NCI-H345 (cell line): Measurements from ENCODE around the gene TTN.

Experiments
- DNase-seq: peaks from one replicate; lab custom pipeline; 2025; lab: John Stamatoyannopoulos, UW

TTN gene

DNA sequence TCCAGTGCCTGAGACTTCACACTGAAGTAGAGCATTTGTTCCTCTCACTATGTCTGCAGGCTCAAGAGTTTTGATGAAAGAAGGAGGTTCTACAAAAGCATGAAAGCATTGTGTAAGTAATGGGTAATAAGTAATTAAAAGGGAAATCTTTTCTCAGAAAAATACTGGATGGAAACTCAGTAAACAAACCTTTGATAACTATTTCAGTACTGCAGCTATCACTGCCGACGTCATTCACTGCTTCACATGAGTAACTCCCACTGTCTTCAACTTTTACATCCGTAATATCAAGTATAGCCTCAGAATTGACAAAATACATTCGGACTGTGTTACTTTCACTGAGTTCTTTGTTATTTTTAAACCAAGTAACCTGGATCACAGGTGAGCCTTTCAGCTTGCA is 72.7 kb downstream of the TTN start:
- DNase-seq = no peak

DNA sequence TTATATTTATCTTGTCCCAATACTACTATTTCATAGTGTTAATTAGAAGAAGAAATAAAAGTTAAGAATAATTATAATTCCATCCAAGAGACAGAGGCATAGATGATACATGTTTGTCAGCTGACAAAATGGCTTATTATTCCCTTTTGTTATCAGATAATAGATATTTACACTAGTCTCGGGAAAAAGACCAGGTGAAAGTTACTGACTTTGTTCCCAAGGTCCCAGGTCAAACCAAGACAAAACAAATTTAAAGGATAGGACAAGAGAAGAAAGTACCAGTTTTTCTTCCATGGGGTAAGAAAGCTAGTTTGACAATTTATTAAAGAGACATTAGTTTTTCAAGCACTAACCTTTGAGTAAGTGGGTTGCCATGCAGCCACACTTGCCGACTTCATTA is 73.2 kb downstream of the TTN start:
- DNase-seq = no peak

DNA sequence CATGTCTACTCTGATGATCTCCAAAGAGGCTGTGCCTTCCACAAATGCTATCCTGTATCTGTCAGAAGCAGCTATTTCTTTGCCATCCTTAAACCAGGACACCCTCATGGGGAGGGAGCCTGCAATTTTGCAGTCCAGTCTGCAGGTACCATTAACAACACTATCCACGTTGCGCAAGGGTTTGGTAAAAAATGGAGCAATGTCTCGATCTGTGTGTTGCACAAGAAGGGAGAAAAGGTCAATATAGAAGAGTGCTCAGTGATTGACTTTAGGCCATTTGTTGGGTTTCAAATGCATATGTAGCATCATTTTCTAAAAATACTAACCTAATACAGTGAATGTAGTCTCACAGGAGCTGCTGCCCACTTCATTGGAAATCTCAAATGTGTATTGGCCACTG is 74.3 kb downstream of the TTN start:
- no peak for DNase-seq

DNA sequence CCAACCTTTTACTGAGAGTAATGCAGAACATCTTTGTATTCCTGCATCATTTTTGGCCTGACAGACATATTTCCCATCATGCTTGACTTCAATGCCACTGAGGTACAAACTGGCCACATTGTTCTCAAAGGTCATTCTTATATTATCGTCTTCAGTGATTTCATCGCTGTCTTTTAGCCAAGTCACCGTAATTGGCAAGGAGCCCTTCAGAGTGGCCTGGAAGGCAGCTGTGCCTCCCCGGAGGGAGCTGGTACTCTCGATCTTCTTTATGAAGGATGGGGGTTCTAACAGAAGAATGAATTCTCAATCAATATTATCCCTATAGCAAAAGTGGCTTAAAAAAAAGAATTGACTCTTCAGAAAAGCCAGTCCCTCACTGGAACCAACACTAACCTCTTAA is 75.9 kb downstream of the TTN start:
- DNase-seq = no peak

DNA sequence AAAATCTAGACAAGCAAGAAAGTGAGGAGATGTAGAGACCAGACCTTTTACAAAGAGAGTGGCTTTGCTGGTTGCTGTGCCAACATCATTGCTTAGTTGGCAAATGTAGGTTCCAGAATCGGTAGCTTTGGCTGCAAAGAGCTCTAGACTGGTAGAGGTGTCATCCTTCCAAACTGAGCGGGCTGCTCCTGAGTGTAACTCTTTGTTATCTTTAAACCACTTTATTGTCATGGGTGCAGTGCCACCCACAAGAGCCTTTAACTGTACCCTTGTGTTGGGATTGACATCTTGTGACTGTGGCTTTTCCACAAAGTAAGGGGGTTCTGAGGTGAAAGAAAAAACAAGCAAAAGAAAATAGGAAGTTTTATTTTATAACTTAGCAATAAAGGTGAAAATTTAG is 77.2 kb downstream of the TTN start:
- DNase-seq = no peak

DNA sequence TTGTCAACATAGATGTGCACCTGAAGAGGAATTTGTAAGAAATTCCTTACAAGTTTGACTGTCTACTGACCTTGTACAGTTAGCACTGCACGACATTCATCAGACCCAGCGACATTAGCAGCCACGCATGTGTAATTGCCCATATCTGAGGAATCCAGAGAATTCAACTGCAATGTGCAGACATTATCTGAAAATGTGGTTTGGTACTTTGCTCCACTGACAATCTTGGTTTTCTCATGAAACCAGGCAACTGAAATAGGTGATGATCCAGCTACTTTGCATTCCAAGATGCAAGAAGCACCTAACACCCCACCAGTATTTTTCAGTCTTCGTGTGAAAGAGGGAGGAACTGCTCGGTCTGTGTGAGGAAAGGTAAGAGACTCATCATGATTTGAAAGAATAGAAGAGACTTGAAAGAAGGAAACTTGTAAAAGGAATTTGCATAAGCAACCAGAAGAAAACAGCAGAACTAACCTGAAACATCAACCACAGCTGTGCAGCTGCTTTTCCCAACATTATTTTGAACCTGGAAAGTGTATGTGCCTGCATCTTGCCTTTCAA is 83.4 kb downstream of the TTN start:
- no peak for DNase-seq

DNA sequence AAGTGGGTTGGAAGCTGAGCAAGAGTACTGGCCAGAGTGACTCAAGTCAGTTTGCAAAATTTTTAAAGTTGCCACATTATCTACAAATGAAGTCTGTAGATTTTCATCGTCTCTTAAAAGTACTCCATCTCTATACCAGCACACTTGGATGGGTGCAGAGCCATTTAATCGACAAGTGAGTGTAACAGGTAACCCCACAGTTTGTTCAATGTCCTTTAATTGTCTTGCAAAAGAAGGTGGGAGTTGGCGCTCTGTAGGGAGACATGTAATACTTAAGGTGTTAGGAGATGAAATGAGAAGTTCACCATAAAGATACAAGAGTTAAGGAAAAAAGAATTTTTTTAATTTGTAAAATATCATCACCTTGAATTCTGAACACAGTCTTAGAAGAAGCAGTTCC is 84.9 kb downstream of the TTN start:
- no peak for DNase-seq

DNA sequence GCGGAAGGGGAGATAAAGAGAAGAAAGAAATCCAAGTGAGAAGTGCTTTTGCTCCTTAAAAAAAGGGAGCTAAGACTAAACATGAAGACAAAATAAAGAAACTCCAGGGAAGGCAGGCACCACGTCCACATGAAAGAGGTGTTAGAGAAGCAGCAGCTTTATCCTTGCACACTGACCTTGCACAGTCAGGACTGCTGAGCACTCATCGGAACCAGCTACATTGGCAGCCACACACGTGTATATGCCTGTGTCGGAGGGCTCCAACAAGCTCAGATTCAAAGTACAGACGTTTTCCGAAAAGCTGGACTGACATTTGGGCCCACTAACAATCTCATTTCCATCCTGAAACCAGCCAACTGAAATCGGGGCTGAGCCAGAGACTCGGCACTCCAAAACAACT is 88.2 kb downstream of the TTN start:
- no peak for DNase-seq

DNA sequence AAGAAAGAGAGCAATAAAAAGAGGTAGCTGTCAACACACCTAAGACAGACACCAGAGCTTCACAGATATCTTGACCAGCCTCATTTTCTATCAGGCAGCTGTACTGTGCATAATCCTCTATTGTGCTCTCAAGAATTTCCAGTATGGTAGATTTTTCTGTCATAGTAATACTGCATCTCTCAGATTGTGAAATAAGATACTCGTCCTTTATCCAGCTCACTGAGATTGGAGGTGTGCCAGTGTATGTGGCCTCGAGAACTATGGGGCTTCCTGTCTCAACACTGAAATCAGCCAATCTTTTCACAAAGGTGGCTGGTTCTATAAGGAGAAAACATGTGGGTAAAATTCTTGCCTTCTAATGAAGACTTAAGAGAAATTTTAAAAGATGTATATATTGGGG is 88.9 kb downstream of the TTN start:
- no peak for DNase-seq

DNA sequence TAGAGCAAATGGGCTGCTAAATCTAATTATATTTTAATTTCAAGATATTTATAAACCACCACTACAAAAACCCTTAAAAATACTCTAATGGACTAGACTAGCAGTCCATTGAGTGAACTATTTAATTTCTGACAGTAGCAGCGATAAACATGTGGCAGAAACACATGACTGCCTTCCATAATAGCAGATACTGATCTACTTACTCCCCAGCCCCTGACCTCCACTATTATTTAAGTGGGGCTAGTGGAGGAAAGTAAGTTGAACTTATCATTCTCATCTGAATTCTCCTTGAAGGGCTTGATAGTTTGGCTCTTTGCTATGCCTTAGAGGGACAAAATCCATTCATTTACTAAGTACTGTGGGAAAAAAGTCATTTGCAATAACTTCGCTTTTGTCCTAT is 90.8 kb downstream of the TTN start:
- no peak for DNase-seq

DNA sequence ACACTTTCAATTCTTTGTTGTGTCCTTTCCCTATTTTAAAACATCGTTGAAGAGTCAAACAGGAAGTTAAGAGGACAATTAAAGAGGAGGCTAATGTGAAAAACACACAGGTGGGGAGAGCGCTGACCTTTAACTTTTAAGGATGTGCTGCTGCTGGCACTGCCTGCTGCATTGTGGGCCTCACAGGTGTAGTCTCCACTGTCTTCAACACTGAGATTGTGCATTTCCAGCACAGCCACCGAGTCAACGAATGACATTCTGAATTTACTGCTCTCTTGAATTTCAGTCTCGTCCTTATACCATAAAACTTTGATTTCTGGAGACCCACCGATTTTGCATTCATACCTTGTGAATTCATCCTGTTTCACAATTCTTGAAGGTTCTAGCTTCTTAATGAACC is 91.9 kb downstream of the TTN start:
- DNase-seq = no peak

DNA sequence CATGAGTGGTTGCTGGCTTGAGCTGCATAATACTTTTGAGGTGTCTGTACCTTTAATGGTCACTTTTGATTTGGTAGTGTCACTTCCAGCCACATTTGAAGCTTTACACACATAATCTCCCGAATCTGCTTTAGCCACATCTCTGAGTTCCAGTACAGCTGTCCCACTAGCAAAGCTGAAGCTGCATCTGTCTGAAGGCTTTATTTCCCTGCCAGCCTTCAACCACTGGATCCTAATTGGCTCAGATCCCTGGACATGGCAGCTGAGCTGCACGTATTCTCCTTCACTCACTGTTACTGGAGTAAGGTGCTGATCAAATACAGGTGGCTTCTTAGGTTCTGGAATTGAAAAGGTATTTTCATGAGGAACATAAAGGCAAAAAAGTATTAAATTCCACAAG is 99.7 kb downstream of the TTN start:
- no peak for DNase-seq

DNA sequence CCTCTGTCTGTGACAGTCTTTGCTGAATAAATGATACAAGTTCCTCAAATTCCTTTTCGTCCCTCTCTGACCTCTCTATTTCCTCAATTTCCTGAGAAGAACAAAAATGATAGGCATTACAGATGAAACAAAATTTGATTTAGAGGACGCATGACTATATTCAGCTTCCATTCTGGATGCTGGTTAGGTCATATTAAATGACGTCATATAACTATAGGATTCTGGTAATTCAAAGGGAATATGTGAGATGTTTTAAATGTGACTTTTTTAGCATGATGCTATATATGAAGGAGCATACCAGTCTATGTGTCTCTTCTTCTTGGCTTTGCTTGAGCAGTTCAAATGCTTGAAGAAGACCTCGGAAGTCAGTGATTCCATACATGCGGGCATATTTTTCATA is 102.3 kb downstream of the TTN start:
- no peak for DNase-seq

DNA sequence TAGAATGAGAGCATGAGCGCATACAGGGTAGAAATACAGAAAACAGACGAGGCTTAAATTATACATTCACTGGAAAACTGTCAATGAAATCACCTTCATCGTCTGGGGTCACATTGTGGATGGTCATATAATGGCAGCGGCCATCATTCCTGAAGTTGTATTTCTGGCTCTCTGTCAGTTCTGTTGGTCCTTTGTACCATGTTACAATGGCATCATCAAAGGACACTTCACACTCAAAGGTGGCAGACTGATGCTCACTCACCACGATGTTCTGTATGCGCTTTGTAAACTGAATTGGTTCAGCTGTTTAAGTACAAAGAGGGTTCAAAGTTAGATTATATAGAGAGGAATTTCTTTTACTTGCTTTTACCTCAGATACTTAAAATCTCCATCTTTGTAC is 104.9 kb downstream of the TTN start:
- no peak for DNase-seq

DNA sequence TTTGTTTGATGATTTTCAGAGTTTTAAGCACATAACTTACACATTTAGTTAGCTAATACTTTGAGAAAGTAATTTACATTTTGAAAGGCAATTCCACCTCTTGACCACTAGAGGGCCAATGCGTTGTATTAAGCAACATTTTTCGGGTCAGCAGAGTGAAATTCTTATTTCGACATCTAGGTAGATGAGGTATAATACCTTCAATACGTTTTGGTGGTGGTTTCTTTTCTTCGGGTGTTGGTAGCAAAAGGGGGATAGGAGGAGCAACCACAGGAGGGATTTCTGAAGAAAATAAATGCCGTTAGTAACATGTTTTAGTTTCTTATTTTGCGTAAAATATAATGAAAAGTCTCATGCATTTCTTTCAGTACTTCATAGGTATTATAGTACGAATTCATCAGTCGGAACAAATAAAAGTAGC is 106.3 kb downstream of the TTN start:
- DNase-seq = peak; percentile 1

DNA sequence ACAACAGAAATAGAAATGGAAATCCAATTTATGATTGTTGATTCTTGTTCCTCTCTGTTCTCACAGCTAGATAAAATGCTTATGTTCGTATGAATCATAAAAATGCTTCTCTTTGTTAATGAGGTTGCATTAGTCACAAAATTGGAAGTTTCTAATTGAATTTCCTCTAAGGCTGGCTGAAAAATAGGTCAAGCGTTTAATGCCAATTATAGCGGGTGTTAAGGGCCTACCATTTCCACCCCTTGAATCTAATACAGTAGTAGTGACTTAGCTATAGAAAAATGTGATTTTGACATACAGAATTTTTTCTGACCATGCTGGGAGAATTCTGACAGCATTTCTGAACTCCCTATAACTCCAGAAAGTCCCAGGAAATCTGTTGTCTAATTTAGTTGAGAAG is 107.1 kb downstream of the TTN start:
- DNase-seq = no peak

DNA sequence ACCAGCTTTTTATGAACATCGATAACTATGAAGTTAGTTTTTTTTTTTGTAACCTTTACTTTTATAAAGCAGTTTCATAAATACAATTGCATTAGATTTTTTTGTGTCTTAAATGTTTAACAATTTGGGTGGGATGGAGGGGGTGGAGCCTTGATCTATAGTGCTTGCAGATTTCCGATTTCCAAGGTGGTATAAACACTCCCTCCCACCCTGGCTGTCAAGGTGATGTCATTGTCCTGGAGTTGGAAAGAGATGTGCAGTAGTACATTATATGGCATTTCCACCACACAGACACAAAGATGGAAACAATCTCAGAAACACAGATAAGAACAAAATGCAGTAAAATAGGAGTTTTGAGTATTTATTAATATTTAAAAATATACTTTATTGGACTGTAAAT is 114.4 kb downstream of the TTN start:
- DNase-seq = no peak

DNA sequence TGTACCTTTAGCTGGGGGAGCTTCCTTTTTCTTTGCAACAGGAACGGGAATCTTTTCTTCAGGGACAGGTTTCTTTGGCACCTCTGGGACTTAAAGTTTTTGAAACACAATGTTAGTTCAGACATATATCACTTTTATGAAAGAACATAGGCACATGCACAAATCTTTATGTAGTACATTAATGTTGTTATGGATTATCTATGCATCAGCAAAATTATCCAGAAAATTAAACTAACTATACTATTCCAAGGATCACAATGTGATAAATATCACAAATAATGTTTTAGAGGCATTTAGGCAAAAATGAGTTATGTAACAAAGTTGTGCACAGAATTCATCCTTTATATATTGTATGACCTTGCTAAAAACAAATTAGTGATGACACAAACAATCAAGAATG is 117.4 kb downstream of the TTN start:
- no peak for DNase-seq

DNA sequence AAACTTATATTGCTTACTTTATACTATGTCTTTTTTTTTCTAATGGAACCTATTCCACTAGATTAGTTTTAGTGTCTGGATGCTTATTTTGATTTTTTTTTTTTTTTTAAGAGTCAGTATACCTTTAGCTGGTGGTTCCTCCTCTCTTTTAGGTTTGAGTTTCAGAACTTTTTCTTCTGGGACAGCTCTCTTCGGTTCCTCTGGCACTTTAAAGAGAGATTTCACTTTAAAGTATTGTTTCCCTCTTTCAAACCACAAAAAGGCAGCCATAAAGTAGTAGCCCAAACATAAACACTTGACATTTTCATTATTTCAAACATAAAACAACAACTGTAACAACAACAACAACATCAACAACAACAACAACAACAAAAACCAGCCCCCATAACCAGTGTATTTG is 123.3 kb downstream of the TTN start:
- no peak for DNase-seq

DNA sequence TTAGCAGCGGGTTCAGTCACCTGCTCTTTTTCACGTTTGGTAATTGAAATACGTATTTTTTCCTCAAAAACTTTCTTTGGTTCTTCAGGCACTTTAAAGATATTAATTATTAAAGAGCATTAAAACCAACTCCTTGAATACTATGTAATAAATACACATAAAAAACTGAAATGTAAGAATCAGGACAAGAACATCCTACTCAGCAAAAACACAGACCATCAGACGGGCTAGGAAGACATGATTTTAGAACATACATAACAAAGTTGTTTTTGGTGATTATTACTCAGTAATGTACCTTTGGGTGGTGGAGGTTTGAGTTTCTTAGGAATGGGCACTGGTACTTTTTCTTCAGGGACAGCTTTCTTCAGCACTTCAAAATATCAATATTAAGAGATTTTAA is 126.1 kb downstream of the TTN start:
- no peak for DNase-seq

DNA sequence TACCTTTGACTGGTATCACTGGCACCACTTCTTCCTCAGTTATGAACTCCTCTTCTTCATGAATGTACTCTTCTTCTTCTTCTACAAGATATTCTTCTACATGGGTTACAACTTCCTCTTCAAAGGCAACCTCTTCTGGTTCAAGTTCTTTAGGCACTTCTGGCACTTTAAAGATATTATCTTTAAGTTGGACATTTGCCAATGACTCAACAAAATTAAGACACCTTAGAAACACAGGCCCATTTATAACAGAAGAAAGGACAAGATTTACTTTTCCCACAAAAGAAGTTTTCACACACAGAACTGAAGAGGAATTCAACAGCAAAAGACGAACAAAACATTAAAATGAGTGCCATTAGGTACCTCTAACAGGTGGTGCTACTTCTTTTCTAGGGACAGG is 127.3 kb downstream of the TTN start:
- no peak for DNase-seq

DNA sequence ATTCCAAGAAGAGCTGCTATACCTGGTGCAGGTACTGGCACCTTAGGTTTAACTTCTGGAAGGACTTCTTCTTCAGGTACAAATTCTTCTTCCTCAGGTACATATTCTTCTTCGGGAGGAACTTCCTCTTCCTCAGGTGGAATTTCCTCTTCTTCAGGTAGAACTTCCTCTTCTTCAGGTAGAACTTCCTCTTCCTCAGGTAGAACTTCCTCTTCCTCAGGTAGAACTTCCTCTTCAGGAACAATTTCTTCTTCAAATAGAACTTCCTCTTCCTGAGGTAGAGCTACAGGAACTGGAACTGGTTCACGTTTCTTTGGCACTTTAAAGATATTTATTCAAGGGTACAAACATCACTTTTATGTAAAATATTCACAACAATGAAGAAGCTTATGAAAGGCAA is 129.6 kb downstream of the TTN start:
- DNase-seq = no peak

DNA sequence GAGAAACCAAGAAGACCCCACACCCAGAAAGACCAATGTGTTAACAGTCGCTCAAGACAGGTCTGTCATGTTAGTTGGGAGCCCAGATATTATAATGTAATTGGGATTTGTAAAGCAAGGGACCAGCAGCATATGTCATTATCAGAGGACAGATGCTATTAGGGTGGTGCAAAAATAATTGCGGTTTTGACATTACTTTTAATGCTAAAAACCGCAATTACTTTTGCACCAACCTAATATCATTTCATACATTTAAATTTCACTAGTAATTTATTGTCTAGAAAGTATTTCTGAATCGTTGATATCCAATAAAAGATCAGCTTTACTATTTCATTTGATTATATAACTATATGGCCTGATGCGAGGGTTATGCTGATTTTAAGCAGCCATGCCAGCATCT is 131.2 kb downstream of the TTN start:
- no peak for DNase-seq

DNA sequence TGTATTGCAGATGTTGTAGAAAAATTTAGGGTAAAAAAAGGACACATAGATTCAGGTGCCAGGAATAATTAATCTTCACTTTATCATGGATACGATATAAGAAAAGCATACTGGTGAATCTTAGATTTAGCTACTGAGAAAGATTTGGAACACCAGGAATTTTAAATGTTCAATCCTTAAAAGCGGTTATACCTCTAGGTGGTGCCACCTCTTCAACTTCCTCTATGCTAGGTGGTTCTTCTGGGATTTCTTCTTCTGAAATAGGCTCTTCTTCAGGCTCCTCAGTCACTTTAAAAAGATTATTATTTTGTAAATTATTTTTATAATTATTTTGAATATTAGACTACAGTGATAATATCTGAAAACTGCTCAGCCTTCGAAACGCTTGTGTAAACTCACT is 133.1 kb downstream of the TTN start:
- DNase-seq = no peak

DNA sequence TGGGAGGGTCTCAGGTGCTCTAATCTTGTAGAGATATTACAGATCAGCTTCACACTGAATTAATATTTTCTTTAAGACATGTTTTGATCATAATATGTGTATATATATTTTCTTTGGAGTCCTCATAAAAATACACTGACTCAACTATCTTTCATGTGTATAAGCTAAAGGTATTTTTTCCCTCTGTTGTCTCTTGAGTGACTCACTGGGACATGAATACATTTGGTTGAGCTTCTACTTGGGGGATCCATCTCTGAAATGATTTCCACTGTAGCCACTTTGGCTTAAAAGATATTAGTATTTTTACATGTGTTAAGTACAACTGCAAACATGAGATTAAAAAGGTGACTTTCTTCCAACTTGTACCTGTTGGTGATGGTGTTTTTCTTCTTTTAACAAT is 140.8 kb downstream of the TTN start:
- no peak for DNase-seq
